HG02884 (cell line): ENCODE measurements around the gene TMEM128.
A peak's percentile ranks its signal among the peaks of the same experiment; 100 is the strongest.
"Not testable (repeated sequence)": the region's sequence is repeated elsewhere in the genome, so short reads cannot be mapped to it uniquely, and the experiment has no call there.

Source experiments
- ATAC-seq: cut with Tn5 transposase; IDR thresholded peaks from one replicate; pipeline ENCODE4 v1.9.1; 2021; ENCODE audit warnings: mild to moderate bottlenecking, moderate library complexity; ENCODE audit not compliant: unreplicated experiment

Gene TMEM128

GRCh38 chr4:4248029-4248884 lies at the start of gene TMEM128:
TSS of gene TMEM128 (minus strand) at chr4:4248223. CDS start at chr4:4248202, 21 bp downstream.
- peak; percentile 91 for ATAC-seq

- no peak for ATAC-seq
Measured at GRCh38 chr4:4296283-4296846, 48.3 kb upstream of the TMEM128 start.

GRCh38 chr4:4293279-4293678 lies 45.3 kb upstream of the TMEM128 start:
- ATAC-seq = no peak

GRCh38 chr4:4289941-4290850 lies 42.2 kb upstream of the TMEM128 start, which contains the start of the genes LYAR and ZBTB49:
TSS of gene LYAR (minus strand) at chr4:4290154. CDS start at chr4:4283742, 6,412 bp downstream.
TSS of gene ZBTB49 (plus strand) at chr4:4290251. CDS start at chr4:4299946, 9,695 bp downstream.
- ATAC-seq = peak; percentile 88

- peak; percentile 13 for ATAC-seq
Measured at GRCh38 chr4:4289597-4289940, 41.5 kb upstream of the TMEM128 start.

- no peak for ATAC-seq
Measured at GRCh38 chr4:4289055-4289454, 41.0 kb upstream of the TMEM128 start.

GRCh38 chr4:4288098-4288497 lies 40.1 kb upstream of the TMEM128 start:
- no peak for ATAC-seq

GRCh38 chr4:4284827-4285618 lies 37.0 kb upstream of the TMEM128 start:
- ATAC-seq = no peak

GRCh38 chr4:4281787-4282186 lies 33.8 kb upstream of the TMEM128 start:
- no peak for ATAC-seq

GRCh38 chr4:4277531-4277930 lies 29.5 kb upstream of the TMEM128 start:
- ATAC-seq = no peak

- ATAC-seq = no peak
Measured at GRCh38 chr4:4274226-4274625, 26.2 kb upstream of the TMEM128 start.

GRCh38 chr4:4271912-4272311 lies 23.9 kb upstream of the TMEM128 start:
- no peak for ATAC-seq

GRCh38 chr4:4270529-4270928 lies 22.5 kb upstream of the TMEM128 start:
- no peak for ATAC-seq

GRCh38 chr4:4269856-4270255 lies 21.8 kb upstream of the TMEM128 start:
- ATAC-seq = no peak

GRCh38 chr4:4269331-4269731 lies 21.3 kb upstream of the TMEM128 start:
- ATAC-seq = no peak

GRCh38 chr4:4268776-4269175 lies 20.8 kb upstream of the TMEM128 start:
- ATAC-seq = no peak

- no peak for ATAC-seq
Measured at GRCh38 chr4:4267981-4268380, 20.0 kb upstream of the TMEM128 start.

GRCh38 chr4:4260185-4260751 lies 12.2 kb upstream of the TMEM128 start:
- ATAC-seq = no peak

- no peak for ATAC-seq
Measured at GRCh38 chr4:4259484-4260100, 11.6 kb upstream of the TMEM128 start.

- ATAC-seq = not testable (repeated sequence)
Measured at GRCh38 chr4:4257705-4258104, 9.7 kb upstream of the TMEM128 start.
